ENCODE measurements around the gene SPATA13.

SPATA13 gene

DNA sequence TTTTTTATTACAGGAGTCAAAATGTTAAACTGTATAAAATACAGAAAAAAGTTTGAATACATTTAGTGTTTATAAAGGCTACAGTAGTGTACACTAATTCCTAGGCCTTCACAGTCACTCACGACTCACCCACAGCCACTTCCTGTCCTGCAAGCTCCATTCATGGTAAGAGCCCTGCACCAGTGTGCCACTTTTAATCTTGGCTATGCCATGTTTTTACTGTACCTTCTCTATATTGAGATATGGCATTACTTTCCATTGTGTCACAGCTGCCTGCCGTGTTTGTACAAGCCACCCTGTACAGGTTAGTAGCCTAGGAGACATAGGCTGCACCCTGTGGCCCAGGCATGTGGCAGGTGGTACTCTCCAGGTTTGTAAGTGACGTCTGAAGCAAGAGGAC is 180.9 kb downstream of the SPATA13 start:
- no peak for TF ChIP-seq POLR2AphosphoS5 (IDR thresholded peaks at IDR 0.05; ENCODE audit: low read depth, low read length)
- TF ChIP-seq FOXP2 (optimal IDR thresholded peaks at IDR 0.05; ENCODE audit: borderline replicate concordance, extremely low read depth, extremely low read length, insufficient read depth), result no peak

DNA sequence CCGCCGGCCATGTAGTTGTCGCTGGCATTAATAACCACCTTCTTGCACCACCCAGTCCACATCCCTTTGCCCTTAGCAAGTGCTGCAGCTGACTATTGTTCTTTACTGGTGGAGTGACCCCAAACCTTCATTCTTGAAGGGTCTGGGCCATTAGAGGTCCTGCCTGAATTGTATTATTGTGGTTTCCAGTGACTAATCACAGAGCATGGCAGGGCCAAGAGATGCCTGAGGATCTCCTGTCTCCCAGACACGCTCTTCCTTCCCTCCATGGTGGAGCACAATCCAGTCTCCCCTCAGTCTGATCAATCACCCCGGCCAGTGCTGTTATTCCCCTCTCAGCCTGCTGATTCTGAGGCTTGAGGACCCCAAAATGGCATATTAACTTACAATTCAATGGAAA is 187.9 kb downstream of the SPATA13 start:
- TF ChIP-seq SIN3A (IDR thresholded peaks at IDR 0.05; ENCODE audit: borderline replicate concordance, insufficient read depth, low read length) (no peak), TAF1 (IDR thresholded peaks at IDR 0.05; ENCODE audit: borderline replicate concordance, insufficient read depth, low read length) (no peak), FOXP2 (optimal IDR thresholded peaks at IDR 0.05; ENCODE audit: borderline replicate concordance, extremely low read depth, extremely low read length, insufficient read depth) (no peak), POLR2AphosphoS5 (IDR thresholded peaks at IDR 0.05; ENCODE audit: low read depth, low read length) (no peak)
- TF ChIP-seq, protein P1, sequence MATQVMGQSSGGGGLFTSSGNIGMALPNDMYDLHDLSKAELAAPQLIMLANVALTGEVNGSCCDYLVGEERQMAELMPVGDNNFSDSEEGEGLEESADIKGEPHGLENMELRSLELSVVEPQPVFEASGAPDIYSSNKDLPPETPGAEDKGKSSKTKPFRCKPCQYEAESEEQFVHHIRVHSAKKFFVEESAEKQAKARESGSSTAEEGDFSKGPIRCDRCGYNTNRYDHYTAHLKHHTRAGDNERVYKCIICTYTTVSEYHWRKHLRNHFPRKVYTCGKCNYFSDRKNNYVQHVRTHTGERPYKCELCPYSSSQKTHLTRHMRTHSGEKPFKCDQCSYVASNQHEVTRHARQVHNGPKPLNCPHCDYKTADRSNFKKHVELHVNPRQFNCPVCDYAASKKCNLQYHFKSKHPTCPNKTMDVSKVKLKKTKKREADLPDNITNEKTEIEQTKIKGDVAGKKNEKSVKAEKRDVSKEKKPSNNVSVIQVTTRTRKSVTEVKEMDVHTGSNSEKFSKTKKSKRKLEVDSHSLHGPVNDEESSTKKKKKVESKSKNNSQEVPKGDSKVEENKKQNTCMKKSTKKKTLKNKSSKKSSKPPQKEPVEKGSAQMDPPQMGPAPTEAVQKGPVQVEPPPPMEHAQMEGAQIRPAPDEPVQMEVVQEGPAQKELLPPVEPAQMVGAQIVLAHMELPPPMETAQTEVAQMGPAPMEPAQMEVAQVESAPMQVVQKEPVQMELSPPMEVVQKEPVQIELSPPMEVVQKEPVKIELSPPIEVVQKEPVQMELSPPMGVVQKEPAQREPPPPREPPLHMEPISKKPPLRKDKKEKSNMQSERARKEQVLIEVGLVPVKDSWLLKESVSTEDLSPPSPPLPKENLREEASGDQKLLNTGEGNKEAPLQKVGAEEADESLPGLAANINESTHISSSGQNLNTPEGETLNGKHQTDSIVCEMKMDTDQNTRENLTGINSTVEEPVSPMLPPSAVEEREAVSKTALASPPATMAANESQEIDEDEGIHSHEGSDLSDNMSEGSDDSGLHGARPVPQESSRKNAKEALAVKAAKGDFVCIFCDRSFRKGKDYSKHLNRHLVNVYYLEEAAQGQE (IDR thresholded peaks at IDR 0.05; ENCODE audit: insufficient read depth in 1 of 2, low read depth in 2 of 2, low read length in 2 of 2), result no peak

- TF ChIP-seq POLR2AphosphoS5 (IDR thresholded peaks at IDR 0.05; ENCODE audit: low read depth, low read length), result no peak
- TF ChIP-seq, protein P1 (IDR thresholded peaks at IDR 0.05; ENCODE audit: insufficient read depth in 1 of 2, low read depth in 2 of 2, low read length in 2 of 2), result no peak
- no peak for TF ChIP-seq TAF1 (IDR thresholded peaks at IDR 0.05; ENCODE audit: borderline replicate concordance, insufficient read depth, low read length)
- no peak for TF ChIP-seq SIN3A (IDR thresholded peaks at IDR 0.05; ENCODE audit: borderline replicate concordance, insufficient read depth, low read length)
- no peak for TF ChIP-seq FOXP2 (optimal IDR thresholded peaks at IDR 0.05; ENCODE audit: borderline replicate concordance, extremely low read depth, extremely low read length, insufficient read depth)
Measured at GRCh38 chr13:24348797-24349515, 188.4 kb downstream of the SPATA13 start.

DNA sequence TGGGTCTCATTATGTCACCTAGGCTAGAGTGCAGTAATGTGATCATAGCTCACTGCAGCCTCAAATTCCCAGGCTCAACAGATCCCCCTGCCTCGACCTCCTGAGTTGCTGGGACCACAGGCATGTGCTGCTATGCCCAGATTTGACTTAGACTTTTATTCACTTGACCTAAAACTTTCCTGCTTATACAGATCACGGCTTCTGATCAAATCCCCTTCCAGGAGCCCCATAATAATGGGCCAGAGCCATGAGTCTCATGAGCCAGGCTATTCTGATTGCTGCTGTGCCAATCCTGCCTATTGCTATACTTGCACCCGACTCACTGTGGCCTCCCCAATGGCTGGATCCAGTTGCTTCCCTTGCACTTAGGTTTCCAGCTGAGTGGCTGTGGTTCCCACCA is 190.9 kb downstream of the SPATA13 start:
- TF ChIP-seq TAF1 (IDR thresholded peaks at IDR 0.05; ENCODE audit: borderline replicate concordance, insufficient read depth, low read length), result no peak
- TF ChIP-seq POLR2AphosphoS5 (IDR thresholded peaks at IDR 0.05; ENCODE audit: low read depth, low read length), result no peak
- TF ChIP-seq, protein P1 (IDR thresholded peaks at IDR 0.05; ENCODE audit: insufficient read depth in 1 of 2, low read depth in 2 of 2, low read length in 2 of 2), result no peak
- no peak for TF ChIP-seq FOXP2 (optimal IDR thresholded peaks at IDR 0.05; ENCODE audit: borderline replicate concordance, extremely low read depth, extremely low read length, insufficient read depth)
- TF ChIP-seq SIN3A (IDR thresholded peaks at IDR 0.05; ENCODE audit: borderline replicate concordance, insufficient read depth, low read length), result no peak

DNA sequence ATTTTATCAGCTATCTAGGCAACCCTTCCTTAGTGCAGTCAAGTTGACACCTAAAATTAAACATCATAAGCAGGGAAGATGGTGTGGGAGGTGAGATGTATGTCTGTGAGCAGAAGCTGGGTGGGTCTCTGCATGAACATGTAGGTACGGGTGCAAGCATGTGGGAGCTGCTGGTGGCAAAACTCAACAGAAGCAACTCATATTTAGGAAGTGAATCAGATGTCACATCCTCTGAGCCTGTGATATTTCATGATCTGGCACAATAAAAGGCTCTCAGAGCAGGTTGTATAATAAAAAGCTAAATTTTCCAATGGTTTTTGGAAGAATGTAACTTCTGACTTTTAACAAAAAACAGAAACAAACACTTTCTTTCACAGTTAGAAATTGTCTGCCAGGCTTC is 193.2 kb downstream of the SPATA13 start:
- TF ChIP-seq FOXP2 (optimal IDR thresholded peaks at IDR 0.05; ENCODE audit: borderline replicate concordance, extremely low read depth, extremely low read length, insufficient read depth) (no peak), SIN3A (IDR thresholded peaks at IDR 0.05; ENCODE audit: borderline replicate concordance, insufficient read depth, low read length) (no peak), TAF1 (IDR thresholded peaks at IDR 0.05; ENCODE audit: borderline replicate concordance, insufficient read depth, low read length) (no peak), POLR2AphosphoS5 (IDR thresholded peaks at IDR 0.05; ENCODE audit: low read depth, low read length) (no peak)
- TF ChIP-seq, protein P1 (IDR thresholded peaks at IDR 0.05; ENCODE audit: insufficient read depth in 1 of 2, low read depth in 2 of 2, low read length in 2 of 2), result no peak

Measured in PFSK-1 (cell line).